Measurements from ENCODE around the gene SLCO2A1.

The SLCO2A1 gene

DNA sequence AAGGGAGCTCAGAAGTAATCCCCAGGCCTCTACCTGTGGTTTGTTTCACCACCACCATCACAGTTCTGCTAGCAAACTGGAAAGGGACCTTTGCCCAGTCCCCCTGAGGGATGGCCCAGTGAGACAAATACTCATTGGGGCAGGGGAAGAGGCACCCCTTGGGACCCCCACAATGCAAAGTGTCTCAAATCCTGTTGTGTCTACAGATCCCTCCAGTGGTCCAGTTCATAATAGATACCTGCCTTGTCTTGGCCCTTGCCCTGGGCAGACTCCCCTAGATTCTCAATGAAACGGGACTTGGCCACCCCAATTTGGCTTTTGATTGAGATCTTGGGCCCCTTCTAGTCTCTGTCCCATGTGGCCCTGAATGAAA, 90.3 kb downstream of the SLCO2A1 start:
- no peak for DNase-seq (ENCODE audit: low read depth)
- TF ChIP-seq, protein P1, sequence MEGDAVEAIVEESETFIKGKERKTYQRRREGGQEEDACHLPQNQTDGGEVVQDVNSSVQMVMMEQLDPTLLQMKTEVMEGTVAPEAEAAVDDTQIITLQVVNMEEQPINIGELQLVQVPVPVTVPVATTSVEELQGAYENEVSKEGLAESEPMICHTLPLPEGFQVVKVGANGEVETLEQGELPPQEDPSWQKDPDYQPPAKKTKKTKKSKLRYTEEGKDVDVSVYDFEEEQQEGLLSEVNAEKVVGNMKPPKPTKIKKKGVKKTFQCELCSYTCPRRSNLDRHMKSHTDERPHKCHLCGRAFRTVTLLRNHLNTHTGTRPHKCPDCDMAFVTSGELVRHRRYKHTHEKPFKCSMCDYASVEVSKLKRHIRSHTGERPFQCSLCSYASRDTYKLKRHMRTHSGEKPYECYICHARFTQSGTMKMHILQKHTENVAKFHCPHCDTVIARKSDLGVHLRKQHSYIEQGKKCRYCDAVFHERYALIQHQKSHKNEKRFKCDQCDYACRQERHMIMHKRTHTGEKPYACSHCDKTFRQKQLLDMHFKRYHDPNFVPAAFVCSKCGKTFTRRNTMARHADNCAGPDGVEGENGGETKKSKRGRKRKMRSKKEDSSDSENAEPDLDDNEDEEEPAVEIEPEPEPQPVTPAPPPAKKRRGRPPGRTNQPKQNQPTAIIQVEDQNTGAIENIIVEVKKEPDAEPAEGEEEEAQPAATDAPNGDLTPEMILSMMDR (IDR thresholded peaks at IDR 0.05; ENCODE audit: control insufficient read depth, insufficient read depth, low read depth, low read length, missing control alignments), result no peak
- no peak overlapping the region for H3K4me3 ChIP-seq (ENCODE audit: control insufficient read depth, low read depth, low read length)

DNA sequence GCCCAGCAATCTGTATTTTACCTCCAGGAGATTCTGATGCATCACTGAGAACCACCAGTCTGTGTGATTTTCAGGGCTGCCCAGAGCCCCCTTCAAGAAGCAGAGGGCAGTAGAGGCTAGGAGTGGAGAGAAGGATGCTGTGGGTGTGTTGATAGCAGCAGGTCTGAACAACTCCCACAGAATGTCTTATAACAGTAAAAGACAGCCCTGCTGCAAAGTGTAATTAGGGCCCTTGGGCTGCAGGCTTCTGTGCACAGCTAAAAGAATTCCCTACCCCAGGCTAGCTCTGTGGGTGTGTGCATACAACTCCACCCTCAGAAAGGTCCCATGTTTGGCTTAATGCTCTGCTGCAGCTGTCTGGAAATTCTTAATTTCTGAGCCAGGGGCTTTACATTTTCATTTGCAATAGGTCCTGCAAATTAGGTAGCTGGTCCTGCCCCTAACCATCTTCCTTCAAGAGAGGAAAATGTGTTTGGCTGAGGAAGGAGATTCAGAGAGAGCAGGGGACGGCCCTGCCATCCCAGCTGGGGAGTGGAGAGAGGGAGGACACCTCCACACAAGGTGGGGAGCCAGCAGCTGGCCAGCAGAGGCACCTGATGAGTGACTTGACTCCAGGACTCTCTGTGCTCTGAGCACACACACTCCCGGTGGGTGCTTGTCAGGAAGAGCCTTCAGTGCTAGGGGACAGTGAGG, 90.8 kb downstream of the SLCO2A1 start:
- TF ChIP-seq, protein P1 (IDR thresholded peaks at IDR 0.05; ENCODE audit: control insufficient read depth, insufficient read depth, low read depth, low read length, missing control alignments), result no peak

DNA sequence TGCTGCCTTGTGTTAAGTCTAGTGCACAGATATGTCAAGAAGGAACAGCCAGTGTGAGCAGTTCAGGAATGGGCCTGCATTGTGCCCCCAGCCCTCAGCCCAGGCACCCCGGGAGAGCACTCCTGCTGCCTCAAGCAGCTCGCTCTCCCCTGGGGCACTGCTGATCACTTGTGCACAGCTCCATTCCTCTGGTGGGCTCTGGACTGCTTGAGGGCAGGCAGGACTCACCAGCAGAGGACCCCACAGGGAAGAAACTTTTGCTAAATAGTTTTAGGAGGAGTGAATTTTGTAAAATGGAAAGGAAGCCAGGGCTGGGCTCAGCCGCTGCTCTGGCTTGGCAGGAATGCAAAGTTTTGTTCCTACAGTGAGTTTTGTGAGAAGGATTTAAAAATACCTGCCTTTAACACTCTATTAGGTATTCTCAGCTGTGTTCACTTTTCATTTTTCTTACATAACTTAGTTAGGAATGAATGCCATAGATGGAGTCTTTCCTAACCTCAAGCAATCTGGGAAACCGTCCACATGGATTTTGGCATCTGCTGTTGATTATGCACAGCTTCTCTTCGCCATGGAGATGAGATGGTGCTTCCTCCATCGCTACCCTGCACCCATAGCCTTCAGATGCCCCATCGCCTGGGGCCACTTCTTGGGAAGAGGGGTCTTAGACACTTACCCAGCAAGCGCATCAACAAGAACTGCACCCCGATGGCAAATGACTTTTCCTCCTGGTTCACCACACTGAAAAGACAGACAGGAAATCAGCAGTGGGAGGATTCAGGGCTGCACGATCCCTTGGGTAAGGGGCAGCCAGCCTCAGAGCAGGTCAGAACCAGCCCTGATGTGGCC, 91.7 kb downstream of the SLCO2A1 start:
- TF ChIP-seq, protein P1 (IDR thresholded peaks at IDR 0.05; ENCODE audit: control insufficient read depth, insufficient read depth, low read depth, low read length, missing control alignments), result no peak
- peak; percentile 73 for DNase-seq (ENCODE audit: low read depth)
- no peak overlapping the region for H3K4me3 ChIP-seq (ENCODE audit: control insufficient read depth, low read depth, low read length)

More for the DNA sequence above, 90.8 kb downstream of the SLCO2A1 start:
- H3K4me3 ChIP-seq (ENCODE audit: control insufficient read depth, low read depth, low read length), result no peak overlapping the region
- DNase-seq (ENCODE audit: low read depth), result no peak

DNA sequence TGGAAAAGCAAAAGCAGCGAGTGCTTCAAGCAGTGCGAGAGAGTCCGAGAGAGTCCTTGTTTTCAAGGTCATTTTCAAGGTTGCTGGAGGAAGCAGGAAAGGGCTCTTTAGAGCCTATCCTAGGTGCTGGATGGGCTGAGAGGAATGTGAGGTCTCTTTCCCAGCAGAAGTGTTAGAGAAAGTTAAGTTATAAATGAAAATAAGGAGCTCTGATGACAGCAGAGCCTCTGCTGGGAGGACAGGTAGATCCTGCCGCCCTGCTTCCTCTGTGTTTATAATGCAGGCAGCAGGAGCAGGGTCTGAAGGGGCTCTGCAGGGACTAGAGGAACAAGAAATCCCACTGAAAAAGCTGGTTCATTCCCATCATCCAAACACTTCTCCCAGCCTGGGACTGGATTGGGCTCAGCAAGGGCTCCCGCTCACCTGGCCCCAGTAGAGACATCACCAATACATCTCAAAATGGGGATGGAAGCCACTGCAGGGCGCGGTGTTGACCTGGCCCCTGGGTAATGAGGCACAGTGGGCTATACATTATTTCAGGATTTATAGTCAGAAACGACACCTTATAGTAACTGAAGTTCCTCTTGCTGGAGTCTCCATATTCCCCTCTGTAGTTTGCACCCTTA, 92.6 kb downstream of the SLCO2A1 start:
- no peak overlapping the region for H3K4me3 ChIP-seq (ENCODE audit: control insufficient read depth, low read depth, low read length)
- no peak for DNase-seq (ENCODE audit: low read depth)
- TF ChIP-seq, protein P1 (IDR thresholded peaks at IDR 0.05; ENCODE audit: control insufficient read depth, insufficient read depth, low read depth, low read length, missing control alignments), result no peak

DNA sequence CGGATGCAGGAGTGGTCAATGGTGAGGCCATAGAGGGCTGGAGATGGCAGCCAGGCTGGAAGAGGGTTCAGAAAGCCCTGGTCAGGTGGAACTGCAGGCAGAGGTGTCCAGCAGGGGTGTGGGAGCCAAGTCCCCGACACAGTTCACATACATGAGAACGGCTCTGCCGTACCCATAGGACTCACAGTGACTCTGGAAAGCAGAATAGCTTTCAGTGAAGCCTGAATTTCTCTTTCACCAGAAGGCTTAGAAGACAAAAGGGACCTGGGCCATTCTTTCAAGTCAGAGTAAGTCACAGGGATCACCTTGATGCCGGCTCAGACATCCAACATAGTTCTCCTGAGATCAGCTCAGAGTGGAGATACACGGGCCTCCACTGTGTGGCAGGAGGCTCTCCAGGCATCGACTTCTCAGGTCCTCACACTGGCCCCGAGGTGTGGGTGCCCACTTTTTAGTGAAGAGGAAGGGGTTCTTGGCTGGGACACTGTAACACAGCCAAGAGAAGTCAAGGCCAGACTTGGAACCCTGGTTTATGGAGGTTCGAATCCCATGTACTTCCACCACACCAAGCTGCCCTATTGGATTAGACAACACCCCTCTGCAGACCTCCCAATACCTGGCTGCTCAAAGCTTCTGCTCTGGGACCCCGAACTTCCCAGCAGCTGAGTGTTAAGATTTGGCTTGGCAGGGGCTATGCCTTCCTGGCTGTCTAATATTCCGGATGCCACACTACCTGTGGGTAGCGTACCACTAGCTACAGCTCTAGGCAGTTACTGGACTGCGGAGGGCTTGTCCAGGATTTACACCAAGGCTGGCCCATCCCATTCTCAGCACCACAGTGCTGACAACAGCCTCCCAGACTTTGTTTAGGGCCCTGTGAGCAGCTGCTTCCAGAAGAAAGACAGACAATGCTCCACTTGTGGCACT, 93.6 kb downstream of the SLCO2A1 start:
- H3K4me3 ChIP-seq (ENCODE audit: control insufficient read depth, low read depth, low read length), result no peak overlapping the region
- TF ChIP-seq, protein P1 (IDR thresholded peaks at IDR 0.05; ENCODE audit: control insufficient read depth, insufficient read depth, low read depth, low read length, missing control alignments), result no peak
- no peak for DNase-seq (ENCODE audit: low read depth)

Measured in AG09309 (cell line).